ENCODE measurements around the gene MEX3A.
A peak's percentile ranks its signal among the peaks of the same experiment; 100 is the strongest.
"Not testable (repeated sequence)": the region's sequence is repeated elsewhere in the genome, so short reads cannot be mapped to it uniquely, and the experiment has no call there.

Gene MEX3A

DNA sequence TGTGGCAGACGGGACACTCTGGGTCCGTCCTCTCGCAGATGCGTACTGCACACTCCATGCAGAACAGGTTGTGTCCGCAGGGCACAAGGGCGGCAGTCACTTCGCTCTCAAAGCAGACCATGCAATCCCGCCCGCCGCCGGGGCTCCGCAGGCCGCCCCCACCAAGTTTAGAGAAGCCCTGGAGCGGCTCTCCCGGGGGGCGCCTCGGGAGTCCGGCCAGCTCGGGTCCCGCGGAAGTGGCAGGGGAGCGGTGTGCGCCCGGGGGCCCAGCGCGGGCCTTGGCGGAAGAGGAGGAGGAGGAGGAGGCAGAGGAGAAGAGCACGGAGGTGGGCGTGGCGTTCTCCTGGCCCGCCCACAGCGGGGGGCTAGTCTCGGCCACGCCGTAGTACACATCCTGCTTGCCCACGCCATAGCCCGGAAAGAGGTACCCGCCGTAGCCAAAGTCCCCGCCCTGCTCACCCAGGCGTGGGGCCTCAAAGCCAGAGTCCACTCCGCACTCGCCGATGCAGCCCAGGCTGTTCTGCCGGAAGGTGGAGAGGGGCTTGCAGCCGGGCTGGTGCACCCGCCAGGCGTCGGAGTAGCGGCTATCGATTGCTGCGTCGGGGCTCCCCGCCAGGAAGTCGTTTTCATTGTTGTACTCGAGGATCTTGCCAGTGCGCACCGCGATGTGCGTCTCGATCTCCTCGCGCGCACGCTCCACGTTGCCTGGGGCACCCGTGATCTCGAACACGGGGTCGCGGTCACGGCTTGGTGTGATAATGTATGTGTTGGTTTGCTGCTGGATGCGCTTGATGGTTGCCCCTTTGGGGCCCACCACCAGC, 5.4 kb downstream of the MEX3A start:
- no peak for DNase-seq

DNA sequence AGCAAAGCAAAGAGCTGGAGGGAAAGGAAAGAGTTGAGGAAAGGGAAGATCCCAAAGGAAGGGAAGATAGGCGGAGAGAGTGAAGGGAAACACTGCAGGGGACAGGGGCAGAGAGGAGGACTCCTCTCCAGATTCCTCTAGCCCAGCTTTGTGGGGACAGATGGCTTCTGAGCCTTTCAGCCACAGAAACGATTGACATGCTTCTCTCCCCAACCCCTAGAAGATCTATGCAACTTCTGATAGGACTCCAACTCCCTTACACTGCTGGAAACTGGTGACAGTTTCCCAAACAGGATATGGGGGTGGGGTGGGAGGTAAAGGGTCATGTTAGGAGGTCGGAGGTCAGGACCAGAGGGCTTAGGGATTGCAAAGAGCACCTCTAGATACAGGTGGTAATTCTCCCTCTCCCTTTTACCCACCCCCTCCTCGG, 6.5 kb downstream of the MEX3A start:
- no peak for DNase-seq

DNA sequence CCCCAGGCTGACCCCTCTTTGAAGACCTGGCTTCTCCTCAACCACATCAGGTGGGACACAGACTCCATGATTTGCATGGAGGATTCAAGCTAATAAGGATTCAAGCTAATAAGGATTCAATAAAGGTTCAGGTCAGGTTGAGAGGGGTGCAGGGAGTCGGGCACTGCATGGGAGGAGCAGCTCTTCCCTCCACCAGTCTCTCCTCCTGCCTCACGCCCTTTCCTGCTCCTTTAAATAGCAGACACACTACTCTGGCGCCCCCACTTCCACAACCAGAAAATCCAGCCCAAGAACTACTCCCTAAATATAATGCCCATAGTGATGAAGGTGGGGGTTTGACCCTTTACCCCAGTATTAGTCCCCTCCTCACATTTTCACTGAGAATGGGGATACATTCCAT, 7.1 kb downstream of the MEX3A start:
- no peak for DNase-seq

DNA sequence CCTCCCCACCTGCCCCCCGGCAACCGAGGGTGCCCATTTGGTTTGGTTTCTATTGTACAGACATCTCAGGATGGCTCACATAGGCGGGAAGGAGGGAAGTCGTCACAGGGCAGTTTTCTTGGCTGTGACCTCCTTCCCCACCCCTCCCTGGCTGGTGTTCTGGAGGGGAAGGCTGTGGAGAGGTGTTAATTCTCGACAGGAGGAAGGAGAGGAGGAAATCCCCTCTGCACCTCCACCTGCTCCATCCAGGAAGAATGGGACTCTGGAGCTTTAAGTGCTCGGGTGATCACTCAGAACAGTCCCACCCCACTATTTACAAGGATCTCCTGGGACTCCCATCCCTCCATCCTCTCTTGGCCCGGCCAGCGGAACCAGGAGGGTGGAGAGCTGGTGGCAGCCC, 7.6 kb downstream of the MEX3A start:
- no peak for DNase-seq

- no peak for DNase-seq
Measured at GRCh38 chr1:156073740-156074139, 8.5 kb downstream of the MEX3A start.

GRCh38 chr1:156073110-156073687, 9.1 kb downstream of the MEX3A start:
- no peak for DNase-seq

DNA sequence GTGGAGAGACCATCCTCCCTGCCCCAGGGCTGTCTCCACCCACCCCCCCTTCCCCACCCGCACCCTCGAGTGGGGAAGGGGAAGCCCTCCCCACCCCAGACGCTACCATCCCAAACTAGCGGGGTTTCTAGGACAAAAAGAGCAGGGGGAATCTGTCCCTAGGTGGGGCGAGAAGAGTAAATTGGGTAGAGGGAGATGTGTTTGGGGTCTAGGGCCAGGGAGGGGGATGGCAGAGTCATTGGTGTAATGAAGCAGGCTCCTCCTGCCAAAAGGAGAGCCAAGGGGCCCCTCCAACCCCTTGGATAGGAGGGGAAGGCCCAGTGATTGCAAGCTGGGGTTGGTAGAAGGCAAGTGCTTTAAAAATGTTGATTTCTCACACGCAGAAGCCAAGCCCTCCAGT, 10.0 kb downstream of the MEX3A start:
- DNase-seq, result no peak

GRCh38 chr1:156071332-156071816, 10.9 kb downstream of the MEX3A start:
- not testable (repeated sequence) for DNase-seq

GRCh38 chr1:156070548-156070947, 11.7 kb downstream of the MEX3A start:
- DNase-seq, result no peak

GRCh38 chr1:156069490-156070455, 12.5 kb downstream of the MEX3A start:
- no peak for DNase-seq

- no peak for DNase-seq
Measured at GRCh38 chr1:156067262-156067661, 15.0 kb downstream of the MEX3A start.

DNA sequence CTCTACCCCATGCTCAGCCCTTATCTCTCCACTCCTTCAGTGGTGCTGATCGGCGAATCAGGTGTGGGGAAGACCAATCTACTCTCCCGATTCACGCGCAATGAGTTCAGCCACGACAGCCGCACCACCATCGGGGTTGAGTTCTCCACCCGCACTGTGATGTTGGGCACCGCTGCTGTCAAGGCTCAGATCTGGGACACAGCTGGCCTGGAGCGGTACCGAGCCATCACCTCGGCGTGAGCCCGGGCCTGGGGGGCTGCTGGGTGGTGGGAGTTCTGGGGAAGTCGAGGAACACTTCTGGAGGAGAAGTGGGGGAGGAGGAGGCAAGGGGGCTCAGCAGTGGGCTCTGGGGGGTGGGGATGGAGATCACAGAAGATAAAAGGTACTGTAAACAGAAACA, 16.4 kb downstream of the MEX3A start:
- DNase-seq, result no peak

- no peak for DNase-seq
Measured at GRCh38 chr1:156065212-156065611, 17.1 kb downstream of the MEX3A start.

GRCh38 chr1:156064615-156065014, 17.6 kb downstream of the MEX3A start:
- no peak for DNase-seq

DNA sequence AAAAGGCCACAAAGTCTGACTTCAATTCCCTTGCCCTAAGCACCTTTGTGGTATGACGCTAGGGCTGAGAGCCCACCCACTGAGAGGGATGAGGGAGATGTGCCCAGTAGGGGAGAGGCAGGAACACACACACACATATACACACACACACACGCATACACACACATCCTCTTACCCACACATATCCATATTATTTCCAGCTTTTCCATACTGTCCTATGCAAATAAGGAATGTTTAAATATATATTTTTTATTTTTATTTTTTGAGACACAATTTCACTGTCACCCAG, 18.3 kb downstream of the MEX3A start:
- DNase-seq, result no peak

GRCh38 chr1:156062189-156062588, 20.1 kb downstream of the MEX3A start:
- DNase-seq, result no peak

GRCh38 chr1:156060937-156061636, 21.2 kb downstream of the MEX3A start, which contains the start of gene RAB25:
TSS of gene RAB25 (plus strand) at chr1:156061160. CDS start at chr1:156061401, 241 bp downstream.
- DNase-seq, result no peak

DNA sequence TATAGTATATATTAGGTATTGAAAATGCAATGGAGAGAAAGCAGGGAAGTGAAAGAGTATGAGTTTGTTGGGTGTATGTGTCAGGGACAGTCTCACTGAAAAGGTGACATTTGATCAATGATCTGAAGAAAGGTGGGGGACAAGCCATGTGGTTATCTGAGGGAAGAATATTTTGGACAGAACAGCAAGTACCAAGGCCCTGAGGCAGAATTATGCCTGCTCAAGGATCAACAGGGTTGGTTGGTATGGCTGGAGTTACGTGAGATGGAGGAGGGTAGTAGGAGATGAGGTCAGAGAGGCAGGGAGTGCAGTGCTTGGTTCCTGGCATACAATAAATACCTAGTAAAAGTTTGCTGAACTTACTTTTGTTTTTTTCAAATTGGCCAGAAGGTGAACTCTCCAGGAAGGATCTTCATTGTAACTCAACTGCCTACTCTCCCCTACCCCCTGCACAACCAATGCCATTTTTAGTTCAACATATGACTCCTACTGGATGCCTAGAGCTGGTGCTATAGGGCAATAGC, 25.9 kb downstream of the MEX3A start:
- no peak for DNase-seq

GRCh38 chr1:156055281-156056048, 26.8 kb downstream of the MEX3A start:
- DNase-seq, result no peak

- peak; percentile 97 for DNase-seq
Measured at GRCh38 chr1:156054500-156055280, 27.6 kb downstream of the MEX3A start, which contains the start of gene LAMTOR2. TSS of gene LAMTOR2 (plus strand) at chr1:156054782. CDS start at chr1:156054890, 108 bp downstream.
